ENCODE results near the gene B3GALT4. TPM values are rescaled to one million over a fixed set of nuclear protein-coding genes. Genes with fewer than 3 reads are reported as not detected.
"Not testable (repeated sequence)": the region's sequence is repeated elsewhere in the genome, so short reads cannot be mapped to it uniquely, and the experiment has no call there.

Gene B3GALT4
- total RNA-seq, 1 experiment from 2014 or later = 7.9 TPM

DNA sequence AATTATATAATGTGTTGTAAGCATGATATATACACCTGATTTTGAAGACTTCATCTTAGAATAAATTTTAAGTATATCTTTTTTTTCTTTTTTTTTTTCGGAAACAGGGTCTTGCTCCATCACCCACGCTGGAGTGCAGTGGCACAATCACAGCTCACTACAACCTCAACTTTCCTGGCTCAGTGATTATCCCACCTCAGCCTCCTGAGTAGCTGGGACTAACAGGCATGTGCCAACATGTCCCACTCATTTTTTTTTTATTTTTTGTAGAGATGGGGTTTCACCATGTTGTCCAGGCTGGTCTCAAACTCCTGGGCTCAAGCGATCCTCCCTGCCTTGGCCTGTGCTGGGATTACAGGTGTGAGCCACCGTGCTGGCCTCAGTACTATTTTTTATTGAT lies 22.3 kb upstream of the B3GALT4 start:
- Histone ChIP-seq H4K20me1 (ENCODE audit: low read length) (no peaks in the 10 kb centered on the region), H3K27me3 (ENCODE audit: low read length) (no peaks in the 10 kb centered on the region), H3K27ac (ENCODE audit: low read length) (no peak overlapping the region), H3K9me3 (ENCODE audit: low read length) (no peaks in the 10 kb centered on the region), H3K4me3 (ENCODE audit: low read length) (no peak overlapping the region), H3K9me2 (replicated peaks; ENCODE audit: low read length) (no peaks in the 10 kb centered on the region), H3F3A (ENCODE audit: low read length, unreplicated experiment) (peaks cover 14% of the 10 kb centered on the region), H2AFZ (ENCODE audit: low read length) (no peak overlapping the region), H3K9ac (ENCODE audit: low read length) (no peak overlapping the region), H3K79me2 (ENCODE audit: low read length) (0 out of 2 replicates have a peak, but pooled peaks cover 2% of the 10 kb centered on the region), H3K4me1 (ENCODE audit: insufficient read depth, low read length) (peaks cover 30% of the 10 kb centered on the region), H3K4me2 (ENCODE audit: low read length) (no peak overlapping the region), H3K36me3 (ENCODE audit: low read depth, low read length) (peaks cover 8% of the 10 kb centered on the region; the same call in 1 of the 2 replicates)
- no TSS peak for BruUV-seq (replicated peaks)
- ChIA-PET CTCF (no interaction called here), POLR2A (ENCODE audit: unreplicated experiment) (no interaction called here)
- ATAC-seq (no peak), DNase-seq (no peak)
- intact Hi-C loops (cut with micrococcal nuclease) = no loop called here
- TF ChIP-seq EZH2phosphoT487 (IDR thresholded peaks at IDR 0.05; ENCODE audit: borderline replicate concordance, low read length) = no peak
- TF ChIP-seq EZH2 (IDR thresholded peaks at IDR 0.05; ENCODE audit: low read length, unreplicated experiment) = no peak
- TF ChIP-seq, protein P1, sequence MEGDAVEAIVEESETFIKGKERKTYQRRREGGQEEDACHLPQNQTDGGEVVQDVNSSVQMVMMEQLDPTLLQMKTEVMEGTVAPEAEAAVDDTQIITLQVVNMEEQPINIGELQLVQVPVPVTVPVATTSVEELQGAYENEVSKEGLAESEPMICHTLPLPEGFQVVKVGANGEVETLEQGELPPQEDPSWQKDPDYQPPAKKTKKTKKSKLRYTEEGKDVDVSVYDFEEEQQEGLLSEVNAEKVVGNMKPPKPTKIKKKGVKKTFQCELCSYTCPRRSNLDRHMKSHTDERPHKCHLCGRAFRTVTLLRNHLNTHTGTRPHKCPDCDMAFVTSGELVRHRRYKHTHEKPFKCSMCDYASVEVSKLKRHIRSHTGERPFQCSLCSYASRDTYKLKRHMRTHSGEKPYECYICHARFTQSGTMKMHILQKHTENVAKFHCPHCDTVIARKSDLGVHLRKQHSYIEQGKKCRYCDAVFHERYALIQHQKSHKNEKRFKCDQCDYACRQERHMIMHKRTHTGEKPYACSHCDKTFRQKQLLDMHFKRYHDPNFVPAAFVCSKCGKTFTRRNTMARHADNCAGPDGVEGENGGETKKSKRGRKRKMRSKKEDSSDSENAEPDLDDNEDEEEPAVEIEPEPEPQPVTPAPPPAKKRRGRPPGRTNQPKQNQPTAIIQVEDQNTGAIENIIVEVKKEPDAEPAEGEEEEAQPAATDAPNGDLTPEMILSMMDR (conservative IDR thresholded peaks at IDR 0.05; ENCODE audit: low read depth, low read length) = no peak

DNA sequence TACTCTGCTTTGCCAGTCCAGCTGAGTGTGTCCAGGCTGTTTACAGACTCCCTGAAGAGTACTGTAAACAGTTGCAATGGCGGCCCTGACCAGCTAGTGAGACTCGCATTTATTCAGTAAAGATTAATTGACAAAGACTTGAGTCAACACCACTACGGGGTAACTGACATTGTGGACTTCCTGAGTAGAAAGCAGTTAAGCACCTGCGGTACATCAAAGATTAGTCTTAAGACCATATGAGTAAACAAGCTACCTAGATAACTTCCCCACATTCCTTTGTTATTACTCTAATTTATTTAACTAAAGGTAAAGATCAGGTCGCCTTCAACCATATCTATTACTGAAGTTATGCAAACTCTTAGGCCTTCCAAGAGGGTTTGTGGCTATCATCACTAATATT lies 17.9 kb upstream of the B3GALT4 start:
- Histone ChIP-seq H3K79me2 (ENCODE audit: low read length) (0 out of 2 replicates have a peak, but pooled peaks cover 2% of the 10 kb centered on the region), H3K9me2 (replicated peaks; ENCODE audit: low read length) (no peaks in the 10 kb centered on the region), H3K4me2 (ENCODE audit: low read length) (peak overlapping the region; percentile 66), H3K4me1 (ENCODE audit: insufficient read depth, low read length) (peaks cover 31% of the 10 kb centered on the region), H2AFZ (ENCODE audit: low read length) (peak overlapping the region; percentile 49; the same call in 1 of the 2 replicates), H3K9ac (ENCODE audit: low read length) (no peak overlapping the region), H3K27ac (ENCODE audit: low read length) (peak overlapping the region; percentile 65), H4K20me1 (ENCODE audit: low read length) (no peaks in the 10 kb centered on the region), H3K27me3 (ENCODE audit: low read length) (no peaks in the 10 kb centered on the region), H3F3A (ENCODE audit: low read length, unreplicated experiment) (peaks cover 18% of the 10 kb centered on the region), H3K9me3 (ENCODE audit: low read length) (no peaks in the 10 kb centered on the region), H3K36me3 (ENCODE audit: low read depth, low read length) (peaks cover 12% of the 10 kb centered on the region), H3K4me3 (ENCODE audit: low read length) (0 out of 2 replicates have a peak overlapping the region, but pooled peaks have one; percentile 21)
- no peak for TF ChIP-seq EZH2 (IDR thresholded peaks at IDR 0.05; ENCODE audit: low read length, unreplicated experiment)
- TF ChIP-seq, protein P1 (conservative IDR thresholded peaks at IDR 0.05; ENCODE audit: low read depth, low read length) = no peak
- no peak for TF ChIP-seq EZH2phosphoT487 (IDR thresholded peaks at IDR 0.05; ENCODE audit: borderline replicate concordance, low read length)
- no TSS peak for BruUV-seq (replicated peaks)
- ATAC-seq (peak; percentile 59), DNase-seq (peak; percentile 87)
- CTCF ChIA-PET = no interaction called here
- intact Hi-C loops (cut with micrococcal nuclease) = no loop called here
- POLR2A ChIA-PET (ENCODE audit: unreplicated experiment) = interaction anchor here (1.1 kb wide), 1 partner anchor 13 kb away, joined by 3 read pairs; the partner anchor contains the start of genes RPS18 and VPS52

DNA sequence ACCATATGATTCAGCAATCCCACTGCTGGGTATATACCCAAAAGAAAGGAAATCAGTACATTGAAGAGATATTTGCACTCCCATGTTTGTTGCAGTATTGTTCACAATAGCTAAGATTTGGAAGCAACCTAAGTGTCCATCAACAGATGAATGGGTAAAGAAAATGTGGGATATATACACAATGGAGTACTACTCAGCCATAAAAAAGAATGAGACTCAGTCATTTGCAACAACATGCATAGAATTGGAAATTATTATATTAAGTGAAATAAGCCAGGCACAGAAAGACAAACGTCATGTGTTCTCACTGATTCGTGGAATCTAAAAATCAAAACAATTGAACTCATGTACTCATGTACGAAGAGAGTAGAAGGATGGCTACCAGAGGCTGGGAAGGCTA lies 14.4 kb upstream of the B3GALT4 start:
- ATAC-seq; H3K9ac ChIP-seq (ENCODE audit: low read length); intact Hi-C loops (cut with micrococcal nuclease); H3K79me2 ChIP-seq (ENCODE audit: low read length); H3K4me2 ChIP-seq (ENCODE audit: low read length); H3K27ac ChIP-seq (ENCODE audit: low read length); H3K9me2 ChIP-seq (replicated peaks; ENCODE audit: low read length); H2AFZ ChIP-seq (ENCODE audit: low read length); H3K4me3 ChIP-seq (ENCODE audit: low read length); BruUV-seq (replicated peaks); CTCF ChIA-PET; DNase-seq; H4K20me1 ChIP-seq (ENCODE audit: low read length); H3K9me3 ChIP-seq (ENCODE audit: low read length); POLR2A ChIA-PET (ENCODE audit: unreplicated experiment); H3K27me3 ChIP-seq (ENCODE audit: low read length): not testable (repeated sequence)
- peaks cover 23% of the 10 kb centered on the region for H3K36me3 ChIP-seq (ENCODE audit: low read depth, low read length)
- H3K4me1 ChIP-seq (ENCODE audit: insufficient read depth, low read length) = peaks cover 31% of the 10 kb centered on the region
- peaks cover 18% of the 10 kb centered on the region for H3F3A ChIP-seq (ENCODE audit: low read length, unreplicated experiment)

Data from PC-3 (cell line).